Gastroesophageal sphincter (tissue), 3 donors: Measurements from ENCODE around the gene TWIST2.

Experiments used
- CTCF ChIP-seq, 4 experiments: fragments of 200-600 bp in 2 of 4; fragments of 450-650 bp in 2 of 4; sonication (generic) in 1 of 4; IDR thresholded peaks; one replicate each; pipeline ENCODE4 v1.5.1; 2017 to 2019; ENCODE audit warnings: antibody characterized with exemption in 4 of 4, mild to moderate bottlenecking in 2 of 4, moderate library complexity in 2 of 4
- EP300 ChIP-seq: sonication (generic); formaldehyde crosslinking; IDR thresholded peaks from one replicate; pipeline ENCODE4 v1.6.1; 2017; ENCODE audit warnings: antibody characterized with exemption, mild to moderate bottlenecking
- POLR2A ChIP-seq, 2 donors: fragments of 450-650 bp; IDR thresholded peaks; one replicate each; pipeline ENCODE4 v1.6.1; 2017; ENCODE audit warnings: antibody characterized with exemption in 2 of 2, mild to moderate bottlenecking in 2 of 2, moderate library complexity in 1 of 2
- POLR2AphosphoS5 ChIP-seq: sonication (generic); formaldehyde crosslinking; IDR thresholded peaks from one replicate; pipeline ENCODE4 v1.6.1; 2017; ENCODE audit warnings: antibody characterized with exemption

- TF ChIP-seq CTCF (IDR thresholded peaks at IDR 0.05): no peak
- no peak for TF ChIP-seq POLR2AphosphoS5
- TF ChIP-seq POLR2A (IDR thresholded peaks at IDR 0.05): no peak
- TF ChIP-seq EP300: no peak
Observed at GRCh38 chr2:238820197-238820596, 27.7 kb upstream of the TWIST2 start.
